Measurements from ENCODE around the gene HPF1.
A peak's percentile ranks its signal among the peaks of the same experiment; 100 is the strongest.
"Not testable (repeated sequence)": the region's sequence is repeated elsewhere in the genome, so short reads cannot be mapped to it uniquely, and the experiment has no call there.

The HPF1 gene

GRCh38 chr4:169741569-169741968, 16.2 kb downstream of the HPF1 start:
- no peak overlapping the region for H3K4me3 ChIP-seq (ENCODE audit: low read depth, low read length)
- DNase-seq (ENCODE audit: low read depth), result no peak
- TF ChIP-seq CTCF (conservative IDR thresholded peaks at IDR 0.05; ENCODE audit: low read depth, low read length), result no peak

GRCh38 chr4:169738604-169739003, 19.1 kb downstream of the HPF1 start:
- H3K4me3 ChIP-seq (ENCODE audit: low read depth, low read length); DNase-seq (ENCODE audit: low read depth): not testable (repeated sequence)

- no peak for DNase-seq (ENCODE audit: low read depth)
- TF ChIP-seq CTCF (conservative IDR thresholded peaks at IDR 0.05; ENCODE audit: low read depth, low read length), result no peak
- H3K4me3 ChIP-seq (ENCODE audit: low read depth, low read length), result no peak overlapping the region
Observed at GRCh38 chr4:169730564-169730963, 27.2 kb downstream of the HPF1 start.

GRCh38 chr4:169727616-169728015, 30.1 kb downstream of the HPF1 start:
- DNase-seq (ENCODE audit: low read depth), result no peak
- no peak overlapping the region for H3K4me3 ChIP-seq (ENCODE audit: low read depth, low read length)
- TF ChIP-seq CTCF (conservative IDR thresholded peaks at IDR 0.05; ENCODE audit: low read depth, low read length), result no peak

GRCh38 chr4:169724260-169724659, 33.5 kb downstream of the HPF1 start:
- no peak overlapping the region for H3K4me3 ChIP-seq (ENCODE audit: low read depth, low read length)
- DNase-seq (ENCODE audit: low read depth), result peak; percentile 38
- TF ChIP-seq CTCF (conservative IDR thresholded peaks at IDR 0.05; ENCODE audit: low read depth, low read length), result no peak

- TF ChIP-seq CTCF (conservative IDR thresholded peaks at IDR 0.05; ENCODE audit: low read depth, low read length), result peak; percentile 48
- DNase-seq (ENCODE audit: low read depth), result peak; percentile 53
- H3K4me3 ChIP-seq (ENCODE audit: low read depth, low read length), result no peak overlapping the region
Observed at GRCh38 chr4:169723207-169723965, 34.4 kb downstream of the HPF1 start.

- no peak overlapping the region for H3K4me3 ChIP-seq (ENCODE audit: low read depth, low read length)
- TF ChIP-seq CTCF (conservative IDR thresholded peaks at IDR 0.05; ENCODE audit: low read depth, low read length), result no peak
- DNase-seq (ENCODE audit: low read depth), result no peak
Observed at GRCh38 chr4:169720529-169720928, 37.2 kb downstream of the HPF1 start.

Measured in choroid plexus epithelial cell (primary cell).